Muscle of leg (tissue), 11 donors: Measurements from ENCODE around the gene SRSF3. TPM values are rescaled to one million over a fixed set of nuclear protein-coding genes. Genes with fewer than 3 reads are reported as not detected.
"Not testable (repeated sequence)": the region's sequence is repeated elsewhere in the genome, so short reads cannot be mapped to it uniquely, and the experiment has no call there.

Source experiments
- DNase-seq: peaks from one replicate; pipeline ENCODE4 v3.0.0; 2013
- H3K27ac ChIP-seq: one replicate; pipeline ENCODE4 v1.5.1; 2013; ENCODE audit warnings: mild to moderate bottlenecking, low read length, control low read depth
- H3K27me3 ChIP-seq: one replicate; pipeline ENCODE4 v1.6.1; 2013; ENCODE audit warnings: low read length; ENCODE audit not compliant: control insufficient read depth, insufficient read depth
- H3K36me3 ChIP-seq: one replicate; pipeline ENCODE4 v1.6.1; 2013; ENCODE audit warnings: low read length; ENCODE audit not compliant: control insufficient read depth, insufficient read depth
- H3K4me1 ChIP-seq: one replicate; pipeline ENCODE4 v1.6.1; 2013; ENCODE audit warnings: low read length; ENCODE audit not compliant: control insufficient read depth, insufficient read depth
- H3K4me3 ChIP-seq: one replicate; pipeline ENCODE4 v1.5.1; 2013; ENCODE audit warnings: low read length, control low read depth
- H3K9me3 ChIP-seq: replicated peaks from 2 replicates; pipeline ENCODE4 v1.6.1; 2013; ENCODE audit warnings: low read depth, low read length; ENCODE audit not compliant: control insufficient read depth
- WGBS: methylation state at CpG from one replicate; pipeline ENCODE4 v1.1.5; 2013; ENCODE audit warnings: missing lambda C conversion rate; ENCODE audit not compliant: insufficient coverage; 5-methylcytosine and 5-hydroxymethylcytosine counted together
- polyA plus RNA-seq, 8 donors: library from polyadenylated mRNA; unstranded; fragments of 120-200 nt; gene quantifications; one replicate each; pipeline versions ENCODE4 v1.2.1 to v1.2.3, GENCODE V29; 2013; ENCODE audit warnings: inconsistent platforms in 1 of 8, low replicate concordance in 1 of 8; ENCODE audit not compliant: insufficient read length in 8 of 8, insufficient read depth in 1 of 8
- total RNA-seq: library from RNA; stranded (reverse); fragments of 120-200 nt; gene quantifications from one replicate; pipeline ENCODE4 v1.2.4, GENCODE V29; 2013

SRSF3 gene
- total and polyA plus RNA-seq, 9 donors: 261 to 413 (median 315) TPM

DNA sequence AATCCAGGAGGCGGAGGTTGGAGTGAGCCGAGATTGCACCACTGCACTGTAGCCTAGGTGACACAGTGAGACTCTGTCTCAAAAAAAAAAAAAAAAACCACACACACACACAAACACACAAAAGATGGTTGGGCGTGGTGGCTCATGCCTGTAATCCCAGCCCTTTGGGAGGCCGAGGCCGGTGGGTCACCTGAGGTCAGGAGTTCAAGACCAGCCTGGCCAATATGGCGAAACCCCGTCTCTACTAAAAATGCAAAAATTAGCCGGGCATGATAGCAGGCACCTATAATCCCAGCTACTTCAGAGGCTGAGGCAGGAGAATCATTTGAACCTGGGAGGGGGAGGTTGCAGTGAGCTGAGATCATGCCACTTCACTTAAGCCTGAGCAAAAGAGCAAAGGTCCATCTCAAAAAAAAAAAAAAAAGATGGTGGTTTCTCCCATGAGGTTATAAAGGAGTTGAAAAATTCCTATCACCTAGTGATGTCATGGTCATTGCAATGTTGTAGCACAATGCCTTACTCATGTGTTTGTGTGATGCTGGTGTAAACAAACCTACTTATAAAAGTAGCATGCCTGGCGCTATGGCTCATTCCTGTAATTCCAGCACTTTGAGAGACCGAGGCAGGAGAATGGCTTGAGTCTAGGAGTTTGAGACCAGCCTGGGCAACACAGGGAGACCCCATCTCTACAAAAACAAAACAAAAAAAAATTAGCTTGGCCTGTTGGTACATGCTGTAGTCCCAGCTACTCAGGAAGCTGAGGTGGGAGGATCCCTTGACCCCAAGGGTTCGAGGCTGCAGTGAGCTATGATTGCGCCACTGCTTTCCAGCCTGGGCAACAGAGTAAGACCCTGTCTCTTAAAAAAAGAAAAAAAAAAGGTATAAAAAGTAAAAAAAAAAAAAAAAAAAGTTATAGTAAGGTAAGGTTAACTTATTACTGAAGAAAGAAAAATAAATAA lies 21.5 kb upstream of the SRSF3 start:
- not testable (repeated sequence) for H3K36me3 ChIP-seq, H3K4me1 ChIP-seq, H3K4me3 ChIP-seq, H3K27me3 ChIP-seq, DNase-seq, H3K27ac ChIP-seq, H3K9me3 ChIP-seq
- WGBS: 90% methylated on average over 3 of the region's 12 CpGs

DNA sequence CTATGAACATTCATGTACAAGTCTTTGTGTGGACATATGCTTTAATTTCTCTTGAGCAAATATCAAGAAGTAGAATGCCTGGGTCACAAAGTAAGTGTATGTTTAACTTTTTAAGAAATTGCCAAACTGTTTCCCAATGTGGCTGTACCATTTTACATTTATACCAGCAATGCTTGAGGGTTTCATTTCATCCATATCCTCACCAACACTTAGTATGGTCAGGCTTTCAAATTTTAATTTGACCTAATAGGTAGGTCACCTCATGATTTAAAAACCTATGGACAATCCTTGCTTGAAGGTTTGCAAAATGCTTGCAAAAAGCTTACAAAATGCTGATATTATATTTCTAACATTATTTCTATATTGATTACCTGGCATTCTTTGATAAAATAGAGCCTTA lies 19.5 kb upstream of the SRSF3 start:
- peaks cover 5% of the 10 kb centered on the region for H3K4me1 ChIP-seq
- H3K9me3 ChIP-seq: peaks cover 3% of the 10 kb centered on the region
- no peaks in the 10 kb centered on the region for H3K27me3 ChIP-seq
- H3K27ac ChIP-seq: no peak overlapping the region
- H3K4me3 ChIP-seq: no peak overlapping the region
- no peaks in the 10 kb centered on the region for H3K36me3 ChIP-seq
- no peak for DNase-seq

GRCh38 chr6:36576578-36576977 lies 17.6 kb upstream of the SRSF3 start:
- no peak overlapping the region for H3K4me3 ChIP-seq
- no peak overlapping the region for H3K27ac ChIP-seq
- peaks cover 10% of the 10 kb centered on the region for H3K4me1 ChIP-seq
- DNase-seq: no peak
- H3K9me3 ChIP-seq: no peaks in the 10 kb centered on the region
- no peaks in the 10 kb centered on the region for H3K27me3 ChIP-seq
- WGBS: 86% methylated on average over 5 of the region's 7 CpGs
- H3K36me3 ChIP-seq: no peaks in the 10 kb centered on the region

DNA sequence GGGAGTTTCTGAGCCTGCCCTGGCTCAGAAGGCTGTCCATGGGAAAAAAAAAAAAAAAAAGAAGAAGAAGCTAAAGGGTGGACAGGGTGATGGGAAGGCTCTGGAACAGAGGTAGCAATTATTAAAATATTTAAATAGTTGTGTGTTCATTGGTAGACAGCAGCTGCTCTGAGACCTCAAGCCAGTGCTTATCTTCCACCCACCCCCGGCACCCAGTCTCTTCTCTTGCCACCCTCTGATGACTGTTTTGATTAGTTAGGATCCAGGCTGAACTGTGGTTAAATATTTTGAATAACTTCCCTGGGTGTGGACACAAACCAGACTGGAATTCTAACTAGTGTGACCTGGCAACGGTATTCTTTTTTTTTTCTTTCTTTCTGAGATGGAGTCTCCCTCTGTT lies 16.9 kb upstream of the SRSF3 start:
- Histone ChIP-seq H3K27me3 (no peaks in the 10 kb centered on the region), H3K27ac (no peak overlapping the region), H3K36me3 (no peaks in the 10 kb centered on the region), H3K9me3 (no peaks in the 10 kb centered on the region), H3K4me1 (peaks cover 10% of the 10 kb centered on the region), H3K4me3 (no peak overlapping the region)
- WGBS: 38% methylated on average over 1 of the region's 2 CpGs
- DNase-seq: no peak

- Histone ChIP-seq H3K36me3 (no peaks in the 10 kb centered on the region), H3K27me3 (no peaks in the 10 kb centered on the region), H3K9me3 (no peaks in the 10 kb centered on the region), H3K4me3 (no peak overlapping the region), H3K4me1 (peaks cover 10% of the 10 kb centered on the region), H3K27ac (no peak overlapping the region)
- WGBS: 77% methylated on average over 4 of the region's 5 CpGs
- DNase-seq: no peak
Measured at GRCh38 chr6:36578030-36578429, 16.1 kb upstream of the SRSF3 start.

- 91% methylated on average over 3 of the region's 4 CpGs for WGBS
- no peaks in the 10 kb centered on the region for H3K36me3 ChIP-seq
- H3K27ac ChIP-seq: no peak overlapping the region
- no peak for DNase-seq
- H3K9me3 ChIP-seq: no peaks in the 10 kb centered on the region
- peaks cover 10% of the 10 kb centered on the region for H3K4me1 ChIP-seq
- H3K27me3 ChIP-seq: no peaks in the 10 kb centered on the region
- no peak overlapping the region for H3K4me3 ChIP-seq
Measured at GRCh38 chr6:36578431-36578830, 15.7 kb upstream of the SRSF3 start.

DNA sequence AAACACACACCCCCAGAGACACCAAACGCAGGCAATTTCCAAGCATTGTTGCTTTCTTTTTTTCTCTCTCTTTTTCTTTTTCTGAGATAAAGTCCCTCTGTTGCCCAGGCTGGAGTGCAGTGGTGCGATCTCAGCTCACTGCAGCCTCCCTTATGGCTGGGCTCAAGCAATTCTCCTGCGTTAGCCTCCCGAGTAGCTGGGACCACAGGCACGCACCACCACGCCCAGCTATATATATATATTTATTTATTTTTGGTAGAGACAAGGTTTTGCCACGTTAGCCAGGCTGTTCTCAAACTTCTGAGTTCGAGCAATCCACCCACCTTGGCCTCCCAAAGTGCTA lies 14.0 kb upstream of the SRSF3 start:
- Histone ChIP-seq H3K9me3 (no peaks in the 10 kb centered on the region), H3K4me1 (peaks cover 10% of the 10 kb centered on the region), H3K4me3 (no peak overlapping the region), H3K36me3 (no peaks in the 10 kb centered on the region), H3K27me3 (no peaks in the 10 kb centered on the region), H3K27ac (peak overlapping the region; percentile 51)
- no peak for DNase-seq
- WGBS: no CpG with 5 or more reads among the region's 8 CpGs

DNA sequence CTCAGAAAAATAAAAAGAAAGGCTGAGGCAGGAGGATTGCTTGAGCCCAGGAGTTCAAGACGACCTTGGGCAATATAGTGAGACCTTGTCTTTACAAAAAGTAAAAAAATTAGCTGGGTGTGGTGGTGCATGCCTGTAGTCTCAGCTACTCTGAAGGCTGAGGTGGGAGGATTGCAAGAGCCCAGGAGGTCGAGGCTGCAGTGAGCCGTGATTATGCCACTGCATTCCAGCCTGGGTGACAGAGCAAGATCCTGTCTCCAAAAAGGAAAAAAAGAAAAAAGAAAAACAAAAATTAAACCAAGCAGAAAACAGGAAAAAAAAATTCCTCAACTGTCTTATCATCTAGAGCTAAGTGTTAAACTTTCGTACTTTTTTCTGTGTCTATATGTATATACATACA lies 12.4 kb upstream of the SRSF3 start:
- WGBS: 85% methylated on average over 1 of the region's 4 CpGs
- Histone ChIP-seq H3K9me3 (no peaks in the 10 kb centered on the region), H3K4me1 (peaks cover 10% of the 10 kb centered on the region), H3K4me3 (no peak overlapping the region), H3K36me3 (no peaks in the 10 kb centered on the region), H3K27ac (no peak overlapping the region), H3K27me3 (no peaks in the 10 kb centered on the region)
- DNase-seq: no peak

DNA sequence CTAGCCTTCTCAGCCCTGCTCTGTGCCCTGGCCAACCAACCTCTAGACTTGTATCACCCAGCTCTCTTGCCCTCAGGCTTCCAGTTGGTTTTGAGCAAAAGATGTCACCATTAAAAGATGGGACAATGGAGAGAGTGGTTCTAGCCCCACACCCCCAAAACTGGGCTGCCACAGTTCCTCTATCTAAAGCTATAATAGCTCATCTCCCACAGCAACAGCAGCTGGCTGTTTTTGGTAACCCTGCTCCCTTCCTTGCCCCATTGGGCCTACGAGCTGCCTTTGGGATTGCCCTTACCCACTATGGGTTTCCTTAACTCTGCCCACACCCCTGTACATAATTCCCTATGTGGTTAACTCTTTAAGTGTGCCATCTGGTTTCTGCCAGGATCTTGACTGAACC lies 7.6 kb upstream of the SRSF3 start:
- Histone ChIP-seq H3K9me3 (no peaks in the 10 kb centered on the region), H3K4me3 (no peak overlapping the region), H3K36me3 (no peaks in the 10 kb centered on the region), H3K4me1 (no peaks in the 10 kb centered on the region), H3K27ac (no peak overlapping the region), H3K27me3 (no peaks in the 10 kb centered on the region)
- DNase-seq: no peak
- no CpG with 5 or more reads among the region's 1 CpG for WGBS

GRCh38 chr6:36589025-36589400 lies 5.1 kb upstream of the SRSF3 start:
- WGBS: 100% methylated on average over 4 of the region's 9 CpGs
- not testable (repeated sequence) for H3K4me1 ChIP-seq, H3K4me3 ChIP-seq, H3K27ac ChIP-seq, DNase-seq, H3K36me3 ChIP-seq, H3K27me3 ChIP-seq, H3K9me3 ChIP-seq

- WGBS: no CpG with 5 or more reads among the region's 1 CpG
- DNase-seq: no peak
- no peaks in the 10 kb centered on the region for H3K9me3 ChIP-seq
- peaks cover 8% of the 10 kb centered on the region for H3K4me1 ChIP-seq
- no peak overlapping the region for H3K27ac ChIP-seq
- H3K4me3 ChIP-seq: no peak overlapping the region
- H3K27me3 ChIP-seq: no peaks in the 10 kb centered on the region
- no peaks in the 10 kb centered on the region for H3K36me3 ChIP-seq
Measured at GRCh38 chr6:36590237-36590636, 3.9 kb upstream of the SRSF3 start.
